Measurements from ENCODE around the gene HLCS. TPM values are rescaled to one million over a fixed set of nuclear protein-coding genes. Genes with fewer than 3 reads are reported as not detected.

Gene HLCS
- total and polyA plus RNA-seq, 2 of the 8 experiments (the other 6 are each of a cell fraction or from before 2014, with no cell fraction given): 4.7 to 12.2 TPM

DNA sequence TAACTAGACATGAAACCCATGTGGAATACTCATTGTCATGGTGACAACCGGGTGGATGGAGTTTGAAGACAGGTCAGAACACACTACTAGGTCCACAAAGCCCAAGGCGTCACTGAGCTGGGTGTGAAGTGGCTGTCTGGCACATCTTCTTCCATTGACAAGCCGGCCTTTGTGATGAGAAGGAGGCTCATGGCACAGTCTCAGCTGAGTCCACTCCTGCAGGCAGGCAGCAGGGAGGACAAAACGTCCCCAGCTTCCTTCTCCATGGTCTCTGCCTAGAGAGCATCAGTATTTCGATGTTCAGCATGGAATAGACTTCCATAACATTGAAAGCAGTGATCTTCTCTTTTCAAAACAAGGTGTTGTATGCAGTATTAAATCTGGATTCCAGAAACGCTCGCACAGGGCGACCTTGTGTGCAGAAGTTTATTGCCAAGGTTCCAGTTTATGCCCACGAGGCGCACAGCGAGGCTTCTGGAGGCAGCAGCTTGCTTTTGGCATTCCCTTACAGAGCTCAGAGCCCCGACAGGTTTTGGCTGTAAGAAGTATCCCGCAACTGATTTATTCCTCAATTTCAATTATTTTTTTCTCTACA lies 163.3 kb downstream of the HLCS start:
- Histone ChIP-seq H3K79me2 (ENCODE audit: control insufficient read depth in 1 of 2, insufficient read depth in 2 of 2, low read length in 2 of 2) (no peaks in the 10 kb centered on the region), H2BK120ac (replicated peaks; ENCODE audit: low read depth, low read length) (no peak overlapping the region)
- CTCF ChIA-PET (ENCODE audit: partially characterized antibody): interaction anchor here (1.1 kb wide), 1 partner anchor 14 kb away, joined by 4 read pairs; no protein-coding TSS in a partner anchor

More for the DNA sequence above, 163.3 kb downstream of the HLCS start:
- Histone ChIP-seq H3K4me1 (replicated peaks in 1 of 4; ENCODE audit: control insufficient read depth in 3 of 4, insufficient read depth in 4 of 4, low read length in 3 of 4) (no peaks in the 10 kb centered on the region), H2BK20ac (ENCODE audit: low read length) (no peak overlapping the region), H2BK12ac (ENCODE audit: low read depth, low read length) (no peak overlapping the region), H2BK5ac (ENCODE audit: low read depth, low read length) (no peak overlapping the region), H3K9ac (replicated peaks in 1 of 4; ENCODE audit: extremely low read depth in 1 of 4, low read depth in 3 of 4, low read length in 3 of 4) (no peak overlapping the region), H3K23ac (ENCODE audit: insufficient read length) (no peak overlapping the region), H4K5ac (ENCODE audit: insufficient read length, low read depth, low read length) (no peak overlapping the region), H2AFZ (ENCODE audit: low read length) (no peak overlapping the region), H3K4me3 (ENCODE audit: extremely low read depth in 1 of 4, insufficient read depth in 2 of 4, low read depth in 3 of 4, low read length in 4 of 4) (no peak overlapping the region), H3K4me2 (ENCODE audit: insufficient read depth in 1 of 2, low read depth in 2 of 2, low read length in 2 of 2) (no peak overlapping the region), H3K18ac (ENCODE audit: extremely low read depth, low read length) (no peak overlapping the region), H3K14ac (ENCODE audit: insufficient read length) (no peak overlapping the region), H3K27ac (ENCODE audit: low read depth, low read length) (no peak overlapping the region), H2BK15ac (ENCODE audit: low read length) (no peak overlapping the region), H3K9me3 (ENCODE audit: insufficient read depth in 2 of 2, low read depth in 1 of 2, low read length in 1 of 2) (peaks cover 0 to 8% of the 10 kb centered on the region in 2 experiments; a peak in 2 of 4 replicates), H4K91ac (replicated peaks; ENCODE audit: insufficient read length, low read length) (no peak overlapping the region), H3K4ac (replicated peaks; ENCODE audit: insufficient read length, low read depth, low read length) (no peak overlapping the region), H3K79me1 (ENCODE audit: low read depth, low read length) (no peaks in the 10 kb centered on the region), H3K56ac (replicated peaks; ENCODE audit: insufficient read length, low read depth, low read length) (no peak overlapping the region), H4K8ac (ENCODE audit: extremely low read depth, insufficient read depth, low read length) (no peak overlapping the region), H3K23me2 (ENCODE audit: low read depth, low read length) (no peaks in the 10 kb centered on the region), H4K20me1 (replicated peaks in 1 of 2; ENCODE audit: control insufficient read depth in 1 of 2, insufficient read depth in 2 of 2, low read length in 2 of 2) (no peaks in the 10 kb centered on the region), H3K27me3 (replicated peaks in 1 of 4; ENCODE audit: control insufficient read depth in 3 of 4, extremely low read depth in 1 of 4, insufficient read depth in 3 of 4, low read length in 3 of 4) (no peaks in the 10 kb centered on the region; a peak in 1 of 7 replicates), H3K36me3 (ENCODE audit: control insufficient read depth in 2 of 4, insufficient read depth in 4 of 4, low read length in 3 of 4) (no peaks in the 10 kb centered on the region), H2AK5ac (ENCODE audit: low read depth, low read length) (no peak overlapping the region)
- TF ChIP-seq SP2 (IDR thresholded peaks at IDR 0.05; ENCODE audit: low read length) (no peak), PHF8 (conservative IDR thresholded peaks at IDR 0.05; ENCODE audit: low read depth, low read length) (no peak), HDAC6 (IDR thresholded peaks at IDR 0.05; ENCODE audit: low read depth, low read length) (no peak), ASH2L (IDR thresholded peaks at IDR 0.05; ENCODE audit: low read length) (no peak), ZNF274 (IDR thresholded peaks at IDR 0.05; ENCODE audit: borderline replicate concordance, extremely low read depth, low read length) (no peak), TAF1 (IDR thresholded peaks at IDR 0.05; ENCODE audit: low read depth, low read length) (no peak), KDM4A (IDR thresholded peaks at IDR 0.05; ENCODE audit: low read depth, low read length, severe bottlenecking) (no peak), HDAC2 (IDR thresholded peaks at IDR 0.05; ENCODE audit: borderline replicate concordance in 1 of 2, low read depth in 2 of 2, low read length in 2 of 2) (no peak)
- TF ChIP-seq, protein P1, sequence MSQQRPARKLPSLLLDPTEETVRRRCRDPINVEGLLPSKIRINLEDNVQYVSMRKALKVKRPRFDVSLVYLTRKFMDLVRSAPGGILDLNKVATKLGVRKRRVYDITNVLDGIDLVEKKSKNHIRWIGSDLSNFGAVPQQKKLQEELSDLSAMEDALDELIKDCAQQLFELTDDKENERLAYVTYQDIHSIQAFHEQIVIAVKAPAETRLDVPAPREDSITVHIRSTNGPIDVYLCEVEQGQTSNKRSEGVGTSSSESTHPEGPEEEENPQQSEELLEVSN (IDR thresholded peaks at IDR 0.05): no peak
- DNase-seq (ENCODE audit: low read depth in 1 of 2, low spot score in 2 of 2) (no peak), FAIRE-seq (no peak)
- 90% methylated on average over 13 of the region's 13 CpGs; no CpG with 5 or more reads in 1 of the 2 experiments for WGBS, 2 experiments (ENCODE audit: extremely low coverage in 1 of 2, insufficient coverage in 1 of 2, insufficient read length in 1 of 2, insufficient replicate concordance in 2 of 2, low coverage in 1 of 2, low lambda C conversion rate in 2 of 2, missing lambda C conversion rate in 1 of 2)
- POLR2A ChIA-PET (ENCODE audit: partially characterized antibody): no interaction called here

Data from H1 (cell line).